SK-N-SH treated with all-trans-retinoic acid at 6 μM for 48 hours (cell line): Measurements from ENCODE around the gene CALCOCO1.

ENCODE experiments used
- ATAC-seq: fragments of 200-7000 bp; cut with Tn5 transposase; 3 replicates; pipeline ENCODE4 v1.9.1; 2020; ENCODE audit warnings: mild to moderate bottlenecking, moderate library complexity
- ARNTL ChIP-seq: fragments of 450-650 bp; formaldehyde crosslinking; IDR thresholded peaks from 2 replicates; pipeline ENCODE4 v1.5.0; 2020; ENCODE audit warnings: low read depth, mild to moderate bottlenecking, moderate library complexity, borderline replicate concordance
- BACH2 ChIP-seq: fragments of 250-450 bp; sonication (Bioruptor Pico); IDR thresholded peaks from 2 replicates; pipeline ENCODE4 v1.9.0; 2021; ENCODE audit warnings: mild to moderate bottlenecking, borderline replicate concordance
- CREB5 ChIP-seq: fragments of 250-450 bp; sonication (Bioruptor Pico); IDR thresholded peaks from 2 replicates; pipeline ENCODE4 v1.5.1; 2020; ENCODE audit warnings: low read depth, mild to moderate bottlenecking, moderate library complexity
- CSDC2 ChIP-seq: fragments of 250-450 bp; sonication (Bioruptor Pico); IDR thresholded peaks from 2 replicates; pipeline ENCODE4 v1.5.0; 2020; ENCODE audit warnings: mild to moderate bottlenecking, moderate library complexity
- CSRNP3 ChIP-seq: fragments of 250-450 bp; sonication (Bioruptor Pico); IDR thresholded peaks from 2 replicates; pipeline ENCODE4 v1.5.1; 2021; ENCODE audit warnings: mild to moderate bottlenecking, moderate library complexity
- ESRRG ChIP-seq: fragments of 250-450 bp; sonication (Bioruptor Pico); IDR thresholded peaks from 2 replicates; pipeline ENCODE4 v1.6.1; 2021; ENCODE audit warnings: mild to moderate bottlenecking
- ISL1 ChIP-seq: fragments of 250-450 bp; sonication (Bioruptor Pico); IDR thresholded peaks from 2 replicates; pipeline ENCODE4 v2.1.2; 2022; ENCODE audit warnings: mild to moderate bottlenecking, moderate library complexity
- OSR1 ChIP-seq: fragments of 250-450 bp; sonication (Bioruptor Pico); IDR thresholded peaks from 2 replicates; pipeline ENCODE4 v1.8.0; 2022; ENCODE audit warnings: moderate library complexity, mild to moderate bottlenecking, inconsistent platforms
- PATZ1 ChIP-seq: fragments of 250-450 bp; sonication (Bioruptor Pico); IDR thresholded peaks from 2 replicates; pipeline ENCODE4 v1.8.0; 2020; ENCODE audit warnings: mild to moderate bottlenecking, moderate library complexity, borderline replicate concordance
- POU6F1 ChIP-seq: fragments of 250-450 bp; sonication (Bioruptor Pico); IDR thresholded peaks from 2 replicates; pipeline ENCODE4 v1.8.0; 2021; ENCODE audit warnings: low read depth, mild to moderate bottlenecking, moderate library complexity, borderline replicate concordance
- PPARA ChIP-seq: fragments of 250-450 bp; sonication (Bioruptor Pico); IDR thresholded peaks from 2 replicates; pipeline ENCODE4 v1.5.0; 2020; ENCODE audit warnings: mild to moderate bottlenecking, borderline replicate concordance
- RARB ChIP-seq: fragments of 250-450 bp; sonication (Bioruptor Pico); IDR thresholded peaks from 2 replicates; pipeline ENCODE4 v1.8.0; 2021; ENCODE audit warnings: mild to moderate bottlenecking, moderate library complexity
- SNAI2 ChIP-seq: fragments of 250-450 bp; sonication (Bioruptor Pico); IDR thresholded peaks from 2 replicates; pipeline ENCODE4 v1.5.0; 2020; ENCODE audit warnings: mild to moderate bottlenecking, moderate library complexity
- TCF4 ChIP-seq: fragments of 250-450 bp; sonication (Bioruptor Pico); IDR thresholded peaks from 2 replicates; pipeline ENCODE4 v1.8.0; 2021; ENCODE audit warnings: mild to moderate bottlenecking, moderate library complexity, borderline replicate concordance
- TOX ChIP-seq: fragments of 250-450 bp; sonication (Bioruptor Pico); IDR thresholded peaks from 2 replicates; pipeline ENCODE4 v1.8.0; 2021; ENCODE audit warnings: mild to moderate bottlenecking, moderate library complexity, borderline replicate concordance
- TSHZ2 ChIP-seq: fragments of 250-450 bp; sonication (Bioruptor Pico); IDR thresholded peaks from 2 replicates; pipeline ENCODE4 v1.5.0; 2020; ENCODE audit warnings: mild to moderate bottlenecking, moderate library complexity
- ZC3H10 ChIP-seq: fragments of 250-450 bp; sonication (Bioruptor Pico); IDR thresholded peaks from 2 replicates; pipeline ENCODE4 v1.5.1; 2021; ENCODE audit warnings: mild to moderate bottlenecking, moderate library complexity
- ZFP3 ChIP-seq: fragments of 250-450 bp; sonication (Bioruptor Pico); IDR thresholded peaks from 2 replicates; pipeline ENCODE4 v1.5.0; 2020; ENCODE audit warnings: mild to moderate bottlenecking, moderate library complexity
- ZFP30 ChIP-seq: fragments of 450-650 bp; formaldehyde crosslinking; IDR thresholded peaks from 2 replicates; pipeline ENCODE4 v1.5.0; 2022; ENCODE audit warnings: mild to moderate bottlenecking, moderate library complexity
- ZNF565 ChIP-seq: fragments of 450-650 bp; formaldehyde crosslinking; conservative IDR thresholded peaks from 2 replicates; pipeline ENCODE4 v1.5.0; 2020; ENCODE audit warnings: low read depth, mild to moderate bottlenecking, moderate library complexity
- ZNF70 ChIP-seq: fragments of 450-650 bp; formaldehyde crosslinking; IDR thresholded peaks from 2 replicates; pipeline ENCODE4 v1.5.0; 2020; ENCODE audit warnings: mild to moderate bottlenecking, moderate library complexity
- ZNF8 ChIP-seq: fragments of 450-650 bp; formaldehyde crosslinking; IDR thresholded peaks from 2 replicates; pipeline ENCODE4 v1.5.0; 2020; ENCODE audit warnings: mild to moderate bottlenecking, moderate library complexity

CALCOCO1 gene

GRCh38 chr12:53675701-53676607, 51.3 kb downstream of the CALCOCO1 start, which contains the start of gene ATP5MC2 (continued):
- no peak for TF ChIP-seq TSHZ2
- TF ChIP-seq BACH2 (CRISPR knock-in tag) = no peak
- TF ChIP-seq ISL1 (CRISPR knock-in tag) = no peak; the same call in 1 of the 2 replicates
- peak; percentile 21; the same call in 1 of the 2 replicates for TF ChIP-seq ZNF70 (CRISPR knock-in tag)
- peak; percentile 69; the same call in 1 of the 2 replicates for TF ChIP-seq OSR1 (CRISPR knock-in tag)
- TF ChIP-seq ARNTL (CRISPR knock-in tag) = no peak
- no peak for TF ChIP-seq PPARA (CRISPR knock-in tag)
- TF ChIP-seq ZFP3 (CRISPR knock-in tag) = peak; percentile 37
- TF ChIP-seq TCF4 (CRISPR knock-in tag) = no peak
- TF ChIP-seq CSDC2 (CRISPR knock-in tag) = peak; percentile 84; the same call in 1 of the 2 replicates
- TF ChIP-seq SNAI2 (CRISPR knock-in tag) = no peak
- no peak for TF ChIP-seq POU6F1
- no peak; the same call in 1 of the 2 replicates for TF ChIP-seq ZNF565 (CRISPR knock-in tag)

- TF ChIP-seq BACH2 (CRISPR knock-in tag) (no peak), SNAI2 (CRISPR knock-in tag) (no peak), POU6F1 (no peak), ZC3H10 (CRISPR knock-in tag) (no peak), TOX (CRISPR knock-in tag) (no peak), ESRRG (CRISPR knock-in tag) (no peak), PATZ1 (CRISPR knock-in tag) (no peak), PPARA (CRISPR knock-in tag) (no peak), ZFP30 (no peak), TCF4 (CRISPR knock-in tag) (no peak), CSRNP3 (CRISPR knock-in tag) (no peak), ZNF8 (CRISPR knock-in tag) (no peak), CSDC2 (CRISPR knock-in tag) (no peak), OSR1 (CRISPR knock-in tag) (no peak), CREB5 (CRISPR knock-in tag) (no peak), RARB (no peak)
- TF ChIP-seq, all 23 proteins: peak for 0
- no peak for ATAC-seq
Observed at GRCh38 chr12:53674977-53675700, 52.1 kb downstream of the CALCOCO1 start.
